ENCODE data around the gene CSDE1. TPM values are rescaled to one million over a fixed set of nuclear protein-coding genes. Genes with fewer than 3 reads are reported as not detected.

The CSDE1 gene
- total RNA-seq, 1 donor from 2014 or later: 538 TPM

DNA sequence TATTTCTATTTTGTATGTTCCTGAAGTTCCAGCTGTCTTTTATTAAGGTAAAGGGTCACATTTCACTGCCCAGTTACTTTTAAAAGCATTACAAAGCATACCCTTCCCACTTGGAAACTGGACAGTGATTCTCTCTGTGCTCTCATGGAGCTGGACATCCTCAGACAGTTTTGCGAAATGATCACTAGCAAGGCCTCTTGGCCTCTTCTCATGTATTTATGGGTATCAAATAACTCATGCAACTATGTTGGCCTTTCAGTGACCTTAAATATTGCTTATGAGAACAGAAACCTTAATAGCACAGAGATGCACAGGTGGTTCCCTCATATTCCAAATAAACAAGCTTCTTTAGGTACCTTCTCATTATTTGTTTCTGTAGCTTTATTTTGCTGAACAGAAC lies 54.5 kb downstream of the CSDE1 start:
- no peak overlapping the region for H3K27ac Mint-ChIP-seq (ENCODE audit: unreplicated experiment)
- H3K4me3 Mint-ChIP-seq (ENCODE audit: unreplicated experiment): no peak overlapping the region
- TF ChIP-seq, protein P1, sequence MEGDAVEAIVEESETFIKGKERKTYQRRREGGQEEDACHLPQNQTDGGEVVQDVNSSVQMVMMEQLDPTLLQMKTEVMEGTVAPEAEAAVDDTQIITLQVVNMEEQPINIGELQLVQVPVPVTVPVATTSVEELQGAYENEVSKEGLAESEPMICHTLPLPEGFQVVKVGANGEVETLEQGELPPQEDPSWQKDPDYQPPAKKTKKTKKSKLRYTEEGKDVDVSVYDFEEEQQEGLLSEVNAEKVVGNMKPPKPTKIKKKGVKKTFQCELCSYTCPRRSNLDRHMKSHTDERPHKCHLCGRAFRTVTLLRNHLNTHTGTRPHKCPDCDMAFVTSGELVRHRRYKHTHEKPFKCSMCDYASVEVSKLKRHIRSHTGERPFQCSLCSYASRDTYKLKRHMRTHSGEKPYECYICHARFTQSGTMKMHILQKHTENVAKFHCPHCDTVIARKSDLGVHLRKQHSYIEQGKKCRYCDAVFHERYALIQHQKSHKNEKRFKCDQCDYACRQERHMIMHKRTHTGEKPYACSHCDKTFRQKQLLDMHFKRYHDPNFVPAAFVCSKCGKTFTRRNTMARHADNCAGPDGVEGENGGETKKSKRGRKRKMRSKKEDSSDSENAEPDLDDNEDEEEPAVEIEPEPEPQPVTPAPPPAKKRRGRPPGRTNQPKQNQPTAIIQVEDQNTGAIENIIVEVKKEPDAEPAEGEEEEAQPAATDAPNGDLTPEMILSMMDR (IDR thresholded peaks at IDR 0.05; ENCODE audit: unreplicated experiment): no peak
- DNase-seq (ENCODE audit: low spot score): no peak
- H3K36me3 Mint-ChIP-seq (ENCODE audit: low read depth, unreplicated experiment): peaks cover 5% of the 10 kb centered on the region
- peaks cover 2% of the 10 kb centered on the region for H3K4me1 Mint-ChIP-seq (ENCODE audit: unreplicated experiment)
- H3K27me3 Mint-ChIP-seq (ENCODE audit: unreplicated experiment): no peaks in the 10 kb centered on the region
- no peaks in the 10 kb centered on the region for H3K9me3 Mint-ChIP-seq (ENCODE audit: unreplicated experiment)

DNA sequence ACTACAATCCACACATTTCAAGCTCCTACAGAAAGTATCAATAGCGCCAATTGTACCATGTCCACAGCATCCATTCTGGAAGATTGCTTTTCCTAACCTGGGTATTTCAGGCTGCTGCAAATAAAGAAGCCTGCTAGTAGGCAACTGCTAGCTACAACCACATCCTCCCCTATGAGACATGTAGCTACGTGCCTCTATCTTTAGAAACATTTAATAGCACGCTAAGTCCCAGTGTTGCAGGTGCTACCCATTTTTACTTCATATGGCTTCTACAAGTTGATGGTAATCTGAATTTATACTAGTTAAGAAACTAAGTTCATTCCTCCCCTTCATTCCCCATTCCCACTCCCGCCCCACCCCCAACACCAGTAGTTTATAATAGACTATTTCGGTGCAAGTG lies 55.0 kb downstream of the CSDE1 start:
- Mint-ChIP-seq H3K27ac (ENCODE audit: unreplicated experiment) (no peak overlapping the region), H3K4me3 (ENCODE audit: unreplicated experiment) (no peak overlapping the region), H3K27me3 (ENCODE audit: unreplicated experiment) (no peaks in the 10 kb centered on the region), H3K9me3 (ENCODE audit: unreplicated experiment) (no peaks in the 10 kb centered on the region), H3K36me3 (ENCODE audit: low read depth, unreplicated experiment) (peaks cover 3% of the 10 kb centered on the region), H3K4me1 (ENCODE audit: unreplicated experiment) (peaks cover 2% of the 10 kb centered on the region)
- DNase-seq (ENCODE audit: low spot score): no peak
- TF ChIP-seq, protein P1 (IDR thresholded peaks at IDR 0.05; ENCODE audit: unreplicated experiment): no peak

DNA sequence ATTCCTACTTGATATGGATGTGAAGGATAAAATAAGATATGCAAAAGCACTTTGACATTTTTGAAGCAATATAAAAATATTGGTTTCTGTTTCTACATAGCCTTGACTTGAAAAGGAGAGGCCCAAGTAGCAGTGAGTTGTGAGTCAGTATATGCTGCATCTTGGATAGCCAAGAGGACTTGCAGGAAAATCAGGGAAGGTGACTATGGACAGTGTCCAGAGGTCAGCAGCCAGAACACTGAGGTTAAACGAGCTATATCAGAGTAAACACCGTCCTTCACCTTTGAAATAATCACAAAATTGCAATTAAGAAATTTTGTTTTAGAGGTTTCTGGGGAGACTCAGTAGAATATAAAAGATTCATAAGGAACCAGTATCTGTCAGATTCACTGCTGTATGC lies 55.9 kb downstream of the CSDE1 start:
- no peaks in the 10 kb centered on the region for H3K36me3 Mint-ChIP-seq (ENCODE audit: low read depth, unreplicated experiment)
- no peak overlapping the region for H3K27ac Mint-ChIP-seq (ENCODE audit: unreplicated experiment)
- no peaks in the 10 kb centered on the region for H3K27me3 Mint-ChIP-seq (ENCODE audit: unreplicated experiment)
- no peak overlapping the region for H3K4me3 Mint-ChIP-seq (ENCODE audit: unreplicated experiment)
- DNase-seq (ENCODE audit: low spot score): no peak
- H3K4me1 Mint-ChIP-seq (ENCODE audit: unreplicated experiment): peaks cover 7% of the 10 kb centered on the region
- TF ChIP-seq, protein P1 (IDR thresholded peaks at IDR 0.05; ENCODE audit: unreplicated experiment): no peak
- no peaks in the 10 kb centered on the region for H3K9me3 Mint-ChIP-seq (ENCODE audit: unreplicated experiment)

DNA sequence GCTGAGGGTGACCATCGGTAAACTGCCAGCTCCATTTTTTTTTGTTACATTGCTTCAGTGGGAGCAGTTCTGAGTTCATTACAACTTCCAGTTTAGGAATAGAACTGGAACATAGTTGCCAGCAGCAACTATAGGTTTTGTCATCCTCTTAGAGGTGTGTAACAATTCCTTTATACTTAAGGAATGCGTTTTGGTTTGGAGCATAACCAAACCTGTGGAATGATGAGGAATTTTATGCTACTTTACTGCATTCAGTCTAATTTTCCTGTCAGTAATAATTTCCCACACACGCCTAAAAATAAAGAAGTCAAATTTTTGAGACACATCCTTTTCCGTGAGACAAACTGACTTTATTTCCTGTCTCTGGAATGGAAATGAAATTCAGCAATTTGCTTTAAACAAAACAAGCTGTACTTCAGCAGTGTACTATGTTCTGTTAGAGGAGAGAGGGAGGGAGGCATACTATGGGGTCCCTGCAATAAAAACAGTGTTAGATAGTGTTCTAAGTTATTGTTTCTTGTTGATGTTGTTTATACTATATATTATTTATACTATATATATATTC lies 57.7 kb downstream of the CSDE1 start:
- peaks cover 15% of the 10 kb centered on the region for H3K4me1 Mint-ChIP-seq (ENCODE audit: unreplicated experiment)
- TF ChIP-seq, protein P1 (IDR thresholded peaks at IDR 0.05; ENCODE audit: unreplicated experiment): no peak
- DNase-seq (ENCODE audit: low spot score): no peak
- no peak overlapping the region for H3K27ac Mint-ChIP-seq (ENCODE audit: unreplicated experiment)
- H3K36me3 Mint-ChIP-seq (ENCODE audit: low read depth, unreplicated experiment): no peaks in the 10 kb centered on the region
- H3K27me3 Mint-ChIP-seq (ENCODE audit: unreplicated experiment): peaks cover 6% of the 10 kb centered on the region
- no peaks in the 10 kb centered on the region for H3K9me3 Mint-ChIP-seq (ENCODE audit: unreplicated experiment)
- no peak overlapping the region for H3K4me3 Mint-ChIP-seq (ENCODE audit: unreplicated experiment)

DNA sequence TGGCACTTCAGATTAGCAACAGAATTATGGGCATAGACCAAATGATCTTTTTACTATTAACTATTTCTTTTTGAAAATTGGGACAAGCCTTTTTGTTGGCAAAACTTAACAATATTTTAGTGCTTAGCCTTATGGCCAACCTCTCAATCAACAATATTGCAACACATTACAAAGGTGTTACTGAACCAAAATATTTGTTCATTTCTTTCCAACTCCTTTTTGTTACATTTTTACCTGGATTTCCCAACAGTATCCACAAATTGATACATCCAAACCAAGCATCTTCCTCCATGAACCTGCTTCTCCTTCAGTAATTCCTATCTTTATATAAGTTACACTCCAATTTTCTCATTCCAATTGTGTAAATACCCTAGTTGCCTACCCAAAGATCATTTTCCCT lies 61.0 kb downstream of the CSDE1 start:
- H3K4me3 Mint-ChIP-seq (ENCODE audit: unreplicated experiment): no peak overlapping the region
- H3K27ac Mint-ChIP-seq (ENCODE audit: unreplicated experiment): no peak overlapping the region
- H3K27me3 Mint-ChIP-seq (ENCODE audit: unreplicated experiment): peaks cover 6% of the 10 kb centered on the region
- no peak for DNase-seq (ENCODE audit: low spot score)
- TF ChIP-seq, protein P1 (IDR thresholded peaks at IDR 0.05; ENCODE audit: unreplicated experiment): no peak
- no peaks in the 10 kb centered on the region for H3K36me3 Mint-ChIP-seq (ENCODE audit: low read depth, unreplicated experiment)
- peaks cover 15% of the 10 kb centered on the region for H3K4me1 Mint-ChIP-seq (ENCODE audit: unreplicated experiment)
- H3K9me3 Mint-ChIP-seq (ENCODE audit: unreplicated experiment): no peaks in the 10 kb centered on the region
